NCI-H774 (cell line): ENCODE data around the gene TIMM21.
A peak's percentile ranks its signal among the peaks of the same experiment; 100 is the strongest.

Source experiments
- DNase-seq: peaks from one replicate; lab custom pipeline; 2025; lab: John Stamatoyannopoulos, UW

The TIMM21 gene

GRCh38 chr18:74191577-74191976, 43.3 kb downstream of the TIMM21 start:
- DNase-seq: no peak

GRCh38 chr18:74194691-74195090, 46.4 kb downstream of the TIMM21 start:
- DNase-seq: no peak

- DNase-seq: peak; percentile 53
Observed at GRCh38 chr18:74196220-74197119, 48.1 kb downstream of the TIMM21 start.

GRCh38 chr18:74197705-74198341, 49.5 kb downstream of the TIMM21 start:
- no peak for DNase-seq

- DNase-seq: no peak
Observed at GRCh38 chr18:74198453-74198852, 50.1 kb downstream of the TIMM21 start.

GRCh38 chr18:74200780-74201179, 52.5 kb downstream of the TIMM21 start:
- DNase-seq: no peak

- DNase-seq: no peak
Observed at GRCh38 chr18:74203811-74204210, 55.5 kb downstream of the TIMM21 start.

- no peak for DNase-seq
Observed at GRCh38 chr18:74204526-74205152, 56.3 kb downstream of the TIMM21 start.
